NCI-H146 treated with DMSO at 0.1 percent for 48 hours (cell line): ENCODE data around the gene REXO4.
"Not testable (repeated sequence)": the region's sequence is repeated elsewhere in the genome, so short reads cannot be mapped to it uniquely, and the experiment has no call there.

Experiments used
- DNase-seq: peaks from one replicate; lab custom pipeline; 2025; ENCODE audit not compliant: unreplicated experiment; lab: John Stamatoyannopoulos, UW

Gene REXO4

DNA sequence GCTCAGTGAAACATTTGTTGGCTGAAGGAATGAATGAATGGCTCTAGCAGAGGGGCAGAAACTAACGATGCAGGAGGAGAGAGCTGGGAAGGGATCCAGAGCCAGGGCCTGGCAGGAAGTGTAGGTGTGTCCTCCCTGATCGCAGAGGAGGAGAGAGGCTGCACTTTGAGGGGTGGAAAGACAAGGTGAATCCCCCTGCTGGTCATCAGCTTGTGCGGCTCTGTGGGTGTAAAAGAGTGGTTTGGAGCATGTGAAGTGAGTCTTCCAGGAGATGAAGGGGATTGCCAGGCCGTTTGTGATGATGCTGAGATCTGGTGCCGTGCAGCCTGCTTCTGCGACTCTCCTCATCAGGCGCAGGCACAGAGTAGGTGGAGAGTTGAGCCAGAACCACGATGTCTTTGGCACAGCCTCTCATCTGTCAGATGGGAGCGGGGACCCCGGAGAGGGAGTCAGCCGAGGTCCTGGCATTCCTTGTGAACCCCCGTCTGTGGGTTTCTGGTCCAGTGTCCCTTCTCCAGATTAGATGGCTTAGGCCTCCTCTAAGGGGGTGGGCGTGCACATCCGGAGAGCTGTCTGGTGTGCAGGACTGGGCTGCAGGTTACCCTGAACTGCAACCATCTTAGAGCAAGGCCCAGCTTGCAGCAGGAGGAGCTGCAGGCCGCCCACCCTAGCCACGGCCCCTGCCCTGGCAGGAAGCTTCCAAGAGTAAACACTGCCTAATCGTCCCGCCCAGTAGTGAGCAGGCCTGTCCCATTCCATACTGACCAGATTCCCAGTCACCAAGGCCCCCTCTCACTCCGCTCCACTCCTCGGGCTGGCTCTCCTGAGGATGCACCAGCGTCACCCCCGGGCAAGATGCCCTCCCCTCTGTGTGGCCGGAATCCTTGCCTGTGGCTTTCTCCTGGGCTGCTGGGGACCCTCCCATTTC is 4.1 kb upstream of the REXO4 start, which contains the start of gene ADAMTS13:
Gene ADAMTS13 (plus strand): TSS at position 753 of the 928 bp plus-strand sequence. CDS start 77 bp downstream, at position 830.
- no peak for DNase-seq

DNA sequence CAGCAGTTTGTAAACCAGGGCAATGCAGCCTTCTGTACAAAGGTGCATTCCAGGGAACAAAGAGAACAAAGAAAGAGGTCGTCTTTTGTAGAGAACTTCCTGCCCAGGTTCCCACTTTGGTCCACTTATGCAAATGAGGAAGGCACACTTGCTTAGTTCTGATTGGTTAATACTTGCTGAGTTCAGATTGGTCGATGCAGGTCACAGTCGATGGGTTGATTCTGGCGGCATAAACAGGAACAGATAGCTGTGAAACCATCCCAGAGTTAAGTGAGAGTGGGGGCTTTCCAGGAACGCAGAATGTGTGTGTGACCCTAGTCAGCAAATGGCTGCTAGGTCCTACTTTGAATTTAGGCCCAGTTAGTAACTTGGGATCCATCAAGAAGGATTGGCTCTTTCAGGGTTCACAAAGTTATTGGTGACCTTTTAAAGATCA is 2.6 kb upstream of the REXO4 start:
- no peak for DNase-seq

DNA sequence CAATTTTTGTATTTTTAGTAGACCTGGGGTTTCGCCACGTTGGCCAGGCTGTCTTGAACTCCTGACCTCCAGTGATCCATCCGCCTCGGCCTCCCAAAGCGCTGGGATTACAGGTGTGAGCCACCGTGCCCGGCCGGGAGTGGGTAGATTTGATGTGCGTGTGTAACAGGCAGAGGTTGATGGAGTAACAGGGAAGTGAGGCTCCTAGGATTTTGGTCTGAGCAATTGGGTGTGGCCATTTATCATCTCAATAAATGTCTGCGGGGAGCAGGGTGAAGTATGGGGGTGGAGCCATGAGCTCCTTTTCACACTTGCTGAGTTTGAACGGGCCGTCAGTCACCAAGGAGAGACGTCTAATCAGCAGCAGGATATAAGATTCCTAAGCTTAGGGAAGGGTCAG is 1.2 kb upstream of the REXO4 start:
- no peak for DNase-seq

DNA sequence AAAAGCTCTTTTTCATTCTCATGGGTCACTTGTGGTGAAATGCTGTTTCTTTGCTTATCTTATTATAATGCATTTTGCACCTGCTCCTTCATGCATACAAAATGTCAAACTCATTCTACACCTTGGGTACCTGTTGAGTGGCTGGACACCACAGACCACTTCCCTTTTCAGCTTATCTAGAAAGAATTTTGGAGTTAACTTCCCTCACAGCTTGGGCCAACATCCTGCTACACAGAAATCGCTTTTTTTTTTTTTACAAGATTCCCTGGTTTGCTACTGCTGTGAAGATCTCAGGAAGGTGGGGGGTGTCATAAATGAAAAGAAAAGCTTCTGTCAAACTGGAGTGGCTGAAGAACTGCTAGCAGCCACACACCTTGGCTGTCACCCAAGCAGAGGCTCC is 2.6 kb downstream of the REXO4 start:
- no peak for DNase-seq

DNA sequence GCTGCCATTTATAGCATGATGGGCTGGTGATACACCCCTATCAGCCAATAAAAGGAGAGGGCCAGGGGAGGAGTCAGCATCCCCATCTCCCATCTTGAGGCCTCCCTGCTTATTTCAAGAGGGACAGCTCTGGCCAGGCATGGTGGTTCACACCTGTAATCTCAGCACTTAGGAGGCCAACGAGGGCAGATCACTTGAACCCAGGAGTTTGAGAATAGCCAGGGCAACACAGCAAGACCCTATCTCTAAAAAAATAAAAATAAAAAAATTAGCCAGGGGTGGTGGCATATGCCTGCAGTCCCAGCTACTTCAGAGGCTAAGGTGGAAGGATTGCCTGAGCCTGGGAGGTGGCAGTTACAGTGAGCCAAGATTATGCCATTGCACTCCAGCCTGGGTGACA is 9.8 kb downstream of the REXO4 start:
- no peak for DNase-seq

DNA sequence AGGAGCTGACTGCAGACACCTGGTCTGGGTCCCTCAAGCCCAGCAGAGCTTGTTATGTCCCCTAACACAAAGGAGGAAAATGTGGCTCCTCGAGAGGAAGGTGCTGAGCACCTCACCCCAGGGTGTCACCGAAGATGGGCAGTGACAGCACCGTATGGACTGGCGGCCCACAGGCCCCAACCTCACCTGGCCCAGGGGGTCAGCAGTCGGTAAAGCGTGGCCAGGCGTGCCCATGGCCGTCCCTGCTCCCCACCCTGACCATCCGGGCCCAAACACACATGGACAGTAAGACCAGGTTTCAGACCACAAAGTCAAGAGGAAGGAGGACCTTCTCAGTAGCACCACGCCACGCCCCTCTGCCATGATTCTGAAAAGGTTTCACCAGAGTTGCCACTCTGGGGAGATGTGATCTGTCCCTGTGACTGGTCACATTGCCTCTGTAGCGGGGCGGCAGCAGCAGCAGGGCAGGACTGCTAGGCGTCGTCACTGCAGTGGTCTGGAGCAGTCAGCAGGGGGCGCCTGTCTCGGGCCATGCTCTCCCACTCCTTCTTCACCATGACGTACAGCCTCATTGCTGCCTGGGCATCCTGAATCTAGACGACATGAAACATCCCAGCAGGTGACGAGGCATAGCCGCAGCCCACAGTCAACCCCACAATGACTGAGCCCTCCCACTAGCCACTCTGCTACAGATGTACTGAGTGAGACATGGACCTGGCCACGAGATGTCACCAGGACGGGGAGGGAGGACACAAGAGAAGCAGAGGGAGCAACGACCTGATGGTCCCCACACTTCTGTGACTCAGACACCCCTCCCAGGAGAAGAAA is 11.1 kb downstream of the REXO4 start:
- DNase-seq: no peak

DNA sequence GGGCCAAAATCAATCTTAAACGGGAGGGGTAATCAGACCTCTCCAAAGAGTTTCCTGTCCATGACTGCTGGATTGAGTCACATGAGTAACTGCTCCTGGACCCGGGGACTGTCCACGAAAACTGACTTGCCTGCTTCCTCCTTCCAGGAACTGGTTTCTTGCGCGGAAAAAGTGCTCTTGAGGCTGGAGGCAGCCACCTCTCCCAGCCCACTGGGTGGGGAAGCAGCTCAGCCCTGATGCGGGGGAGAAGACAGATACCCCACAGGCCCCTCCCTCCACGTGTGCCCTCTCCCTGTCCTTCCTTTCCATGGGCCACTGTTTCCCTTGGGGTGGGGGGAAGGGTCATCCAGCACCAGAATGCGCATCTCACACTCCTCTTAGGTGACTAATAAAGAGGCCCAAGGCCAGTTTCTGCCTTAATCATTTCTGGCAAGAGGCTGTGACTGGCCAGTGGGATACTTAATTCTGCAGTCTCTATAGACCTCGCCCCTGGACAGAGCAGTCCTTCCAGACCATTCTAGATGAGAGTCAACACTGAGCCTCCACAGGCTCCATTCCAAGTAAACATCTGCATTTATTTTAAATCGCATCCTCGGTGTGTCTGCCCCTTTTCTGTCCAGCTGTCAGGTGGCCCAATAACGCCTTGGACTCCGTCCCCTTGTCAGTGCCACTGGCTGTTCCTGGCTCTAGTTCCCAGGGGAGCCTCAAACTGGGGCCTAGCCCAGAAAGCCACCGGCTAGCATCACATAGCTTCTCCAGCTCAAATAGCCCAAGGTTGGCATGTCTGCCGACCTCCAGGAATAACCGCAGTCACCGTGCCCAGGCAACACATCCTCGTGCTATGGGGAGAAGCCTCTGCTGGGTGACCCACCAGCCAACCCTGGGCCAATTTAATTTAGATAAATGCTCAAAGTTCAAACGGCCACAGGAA is 12.0 kb downstream of the REXO4 start:
- DNase-seq: no peak

DNA sequence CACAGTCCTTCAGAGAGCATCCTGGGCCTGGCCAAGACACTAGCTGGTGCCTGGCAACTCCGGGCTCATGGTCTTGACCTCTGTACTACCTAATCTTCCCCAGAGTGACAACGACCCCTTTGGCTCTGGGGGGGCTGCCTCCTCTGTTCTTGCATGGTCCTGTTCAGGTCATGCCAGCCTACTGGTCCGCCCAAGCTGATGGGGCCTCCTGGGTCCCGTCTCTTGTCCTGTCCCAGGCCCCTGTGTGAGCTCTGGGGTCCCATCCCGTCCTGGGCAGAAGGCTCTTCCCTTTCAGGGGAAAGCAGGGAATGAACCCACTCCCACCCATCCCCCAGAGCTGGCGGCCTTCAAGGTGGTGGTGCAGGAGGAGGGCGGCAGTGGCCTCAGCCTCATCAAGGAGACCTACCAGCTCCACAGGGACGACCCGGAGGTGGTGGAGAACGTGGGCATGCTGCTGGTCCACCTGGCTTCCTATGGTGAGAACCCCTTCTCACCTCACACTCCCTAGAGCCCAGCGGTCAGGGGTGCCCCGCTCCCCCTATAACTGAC is 13.3 kb downstream of the REXO4 start:
- DNase-seq: no peak

DNA sequence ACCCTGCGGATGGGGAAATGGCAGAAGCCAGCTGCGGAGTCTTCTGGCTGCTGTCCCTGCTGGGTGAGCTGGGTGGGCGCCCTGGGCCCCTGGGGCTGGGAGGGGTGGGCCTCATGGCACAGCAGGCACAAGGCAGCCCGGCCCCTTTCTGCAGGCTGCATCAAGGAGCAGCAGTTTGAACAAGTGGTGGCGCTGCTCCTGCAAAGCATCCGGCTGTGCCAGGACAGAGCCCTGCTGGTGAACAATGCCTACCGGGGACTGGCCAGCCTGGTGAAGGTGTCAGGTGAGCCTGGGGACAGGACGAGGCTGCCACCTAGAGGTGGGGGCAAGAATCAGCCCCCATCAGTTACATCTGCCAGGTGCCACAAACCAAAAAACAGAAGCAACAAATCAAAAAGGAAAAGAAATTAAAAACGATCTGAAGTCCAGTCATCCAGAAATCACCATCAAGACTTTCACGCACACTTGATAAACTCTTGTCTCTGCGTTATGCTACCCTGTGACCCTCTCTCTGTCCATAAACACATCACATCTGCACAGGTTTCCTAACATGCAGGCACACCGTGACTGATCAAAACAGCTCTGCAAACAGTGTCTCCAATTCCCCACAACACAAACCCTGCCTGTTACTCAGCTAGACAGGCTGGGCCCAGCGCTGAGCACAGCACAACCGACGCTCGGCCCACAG is 13.9 kb downstream of the REXO4 start:
- DNase-seq: no peak

DNA sequence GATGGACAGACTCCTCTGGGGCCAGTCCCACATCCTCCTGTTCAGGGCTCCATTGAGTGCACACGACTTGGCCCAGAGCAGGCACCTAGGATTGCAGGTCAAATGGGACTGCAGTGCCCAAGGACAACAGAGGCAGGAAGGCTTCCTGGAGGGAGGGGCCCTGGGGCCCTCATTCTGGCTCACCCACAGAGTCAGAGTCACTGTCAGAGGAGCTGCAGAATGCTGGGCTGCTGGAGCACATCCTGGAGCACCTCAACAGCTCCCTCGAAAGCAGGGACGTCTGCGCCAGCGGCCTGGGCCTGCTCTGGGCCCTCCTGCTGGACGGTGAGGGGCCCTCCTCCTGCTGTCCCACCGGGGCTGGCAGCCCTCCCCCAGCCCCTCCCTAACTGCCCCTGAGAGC is 15.1 kb downstream of the REXO4 start:
- DNase-seq: no peak

DNA sequence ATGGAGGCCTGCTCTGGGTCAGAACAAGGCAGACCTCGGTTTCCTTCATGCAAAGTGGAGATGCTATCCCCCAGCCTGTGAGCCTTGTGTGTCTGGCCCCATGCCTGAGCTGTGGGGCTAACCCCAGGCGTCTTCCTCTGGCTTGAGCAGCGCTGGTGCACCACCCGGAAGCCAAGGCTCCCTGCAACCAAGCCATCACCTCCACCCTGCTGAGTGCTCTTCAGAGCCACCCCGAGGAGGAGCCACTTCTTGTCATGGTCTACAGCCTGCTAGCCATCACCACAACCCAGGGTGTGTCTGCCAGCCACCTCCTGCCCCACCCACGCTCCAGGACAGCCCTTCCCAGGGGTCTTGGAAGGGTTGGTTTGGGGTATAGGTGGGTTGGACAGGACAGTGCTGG is 16.2 kb downstream of the REXO4 start:
- no peak for DNase-seq

DNA sequence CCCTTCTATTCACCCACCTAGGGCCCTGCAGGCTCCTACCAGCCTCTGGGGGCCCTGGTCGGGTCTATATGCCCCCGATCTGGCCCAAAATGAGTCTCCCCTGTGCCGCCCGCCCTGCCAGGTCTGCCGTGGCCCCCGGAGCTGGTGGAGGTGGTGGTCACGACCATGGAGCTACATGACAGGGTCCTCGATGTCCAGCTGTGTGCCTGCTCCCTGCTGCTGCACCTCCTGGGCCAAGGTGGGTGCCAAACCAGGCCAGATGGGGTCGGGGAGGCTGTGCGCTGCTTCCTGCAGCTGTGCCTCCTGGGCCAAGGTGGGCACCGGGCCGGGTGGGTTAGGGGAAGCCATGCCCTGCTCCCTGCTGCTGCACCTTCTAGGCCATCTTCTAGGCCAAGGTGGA is 17.5 kb downstream of the REXO4 start:
- DNase-seq: no peak

DNA sequence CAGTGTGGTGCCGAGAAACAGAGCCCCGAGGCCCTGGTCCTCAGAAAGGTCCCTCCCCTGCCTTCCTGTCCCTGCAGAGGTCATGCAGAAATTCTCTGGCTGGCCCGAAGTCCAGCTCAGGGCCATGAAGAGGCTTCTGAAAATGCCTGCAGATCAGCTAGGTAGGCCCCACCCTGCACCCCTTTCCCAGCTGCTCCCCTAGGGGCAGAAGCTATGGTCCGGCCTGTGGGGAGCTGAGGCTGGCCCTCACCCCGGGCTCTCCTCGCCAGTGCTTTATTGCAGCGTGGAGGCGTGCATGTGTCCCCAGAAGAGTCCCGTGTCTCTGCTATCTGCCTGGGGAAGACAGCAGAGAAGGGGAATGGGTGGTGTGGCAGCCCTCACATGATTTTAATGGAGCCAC is 19.9 kb downstream of the REXO4 start:
- DNase-seq: no peak

DNA sequence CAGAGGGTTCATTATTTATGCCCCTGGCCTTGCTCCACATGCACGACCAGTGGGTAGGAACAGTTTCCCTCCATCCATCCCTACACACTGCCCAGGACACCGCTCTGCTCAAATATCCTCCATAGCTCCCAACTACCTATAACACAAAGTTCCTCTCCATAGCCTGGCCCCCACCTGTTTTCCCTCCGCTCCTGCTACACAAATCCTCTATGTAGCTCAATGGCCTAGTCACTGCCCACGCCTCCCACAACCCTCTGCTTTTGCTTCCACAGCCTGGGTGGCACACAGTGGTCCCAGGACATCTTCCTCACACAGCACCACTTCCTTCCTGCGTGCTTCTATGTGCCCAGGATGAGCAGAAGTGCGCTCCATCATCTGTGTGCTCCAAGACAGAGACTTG is 20.4 kb downstream of the REXO4 start:
- DNase-seq: no peak

DNA sequence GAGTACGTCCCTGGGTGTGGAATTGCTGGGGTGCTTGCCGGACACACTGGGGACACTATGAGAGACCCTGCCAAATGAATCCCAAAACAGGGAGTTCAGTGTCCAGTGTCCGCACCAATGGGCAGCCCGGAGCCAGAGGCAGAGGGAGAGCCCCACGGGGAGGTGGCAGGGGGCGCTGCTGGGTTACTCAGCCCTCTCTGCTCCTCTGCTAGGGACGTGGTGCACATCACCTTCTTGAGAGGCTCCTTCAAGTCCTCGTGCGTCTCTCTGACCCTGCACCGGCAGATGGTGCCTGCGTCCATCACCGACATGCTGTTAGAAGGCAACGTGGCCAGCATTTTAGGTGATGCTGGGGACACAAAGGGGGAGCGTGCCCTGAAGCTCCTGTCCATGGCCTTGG is 20.9 kb downstream of the REXO4 start:
- no peak for DNase-seq

DNA sequence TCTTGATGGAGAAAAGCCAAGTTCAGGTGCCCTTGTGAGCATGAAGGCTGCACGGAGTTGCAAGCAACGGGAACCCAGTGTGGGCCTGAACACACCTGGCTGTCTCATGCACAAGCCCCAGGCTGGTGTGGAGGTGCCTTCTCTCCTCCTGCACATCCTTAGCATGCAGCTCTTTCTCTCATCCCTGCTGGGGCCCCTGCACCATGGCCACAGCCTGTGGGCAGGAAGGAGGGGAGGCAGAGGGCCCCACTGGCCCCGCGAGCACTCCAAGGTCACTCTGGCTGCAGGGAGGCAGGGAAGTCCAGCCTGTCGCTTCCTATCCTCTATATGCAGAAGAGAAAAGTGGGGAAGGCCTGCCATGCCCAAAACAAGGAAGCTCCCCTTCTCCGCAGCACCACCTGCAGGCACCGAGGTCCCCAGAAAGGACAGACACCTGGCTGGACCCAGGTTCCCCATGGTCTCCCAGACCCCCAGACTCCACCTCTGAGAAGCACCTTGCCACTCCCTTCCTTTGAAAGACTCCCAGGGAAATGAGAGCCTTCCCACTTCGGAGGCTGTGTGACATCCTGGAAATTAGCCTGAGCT is 23.0 kb downstream of the REXO4 start:
- DNase-seq: no peak

DNA sequence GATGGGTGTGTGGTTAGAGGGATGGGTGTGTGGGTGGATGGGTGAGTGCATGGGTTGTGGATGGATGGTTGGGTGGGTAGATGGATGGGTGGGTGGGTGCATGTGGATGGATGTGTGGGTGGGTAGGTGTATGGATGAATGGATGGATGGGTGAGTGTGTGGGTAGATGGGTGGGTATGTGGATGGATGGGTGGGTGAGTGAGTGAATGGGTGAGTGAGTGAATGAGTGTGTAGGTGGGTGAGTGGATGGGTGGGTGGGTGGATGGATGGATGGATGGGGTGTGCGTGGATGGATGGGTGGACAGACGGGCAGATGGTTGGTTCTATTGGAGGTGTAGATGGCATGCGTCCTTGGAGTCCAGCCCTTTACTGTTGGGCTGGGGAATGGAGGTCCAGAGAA is 24.4 kb downstream of the REXO4 start:
- no peak for DNase-seq

DNA sequence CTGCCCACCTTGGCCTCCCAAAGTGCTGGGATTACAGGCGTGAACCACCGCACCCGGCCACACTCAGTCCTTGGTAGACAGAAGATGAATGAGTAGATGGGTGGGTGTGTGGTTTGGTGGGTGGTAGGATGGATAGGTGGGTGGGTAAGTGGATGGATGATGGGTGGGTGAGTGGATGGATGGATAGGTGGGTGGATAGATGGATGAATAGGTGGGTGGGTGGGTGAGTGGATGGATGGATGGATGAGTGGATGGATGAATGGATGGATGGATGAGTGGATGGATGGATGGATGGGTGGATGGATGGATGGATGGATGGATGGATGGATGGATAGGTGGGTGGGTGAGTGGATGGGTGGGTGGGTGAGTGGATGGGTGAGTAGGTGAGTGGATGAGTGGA is 25.5 kb downstream of the REXO4 start:
- DNase-seq: not testable (repeated sequence)

DNA sequence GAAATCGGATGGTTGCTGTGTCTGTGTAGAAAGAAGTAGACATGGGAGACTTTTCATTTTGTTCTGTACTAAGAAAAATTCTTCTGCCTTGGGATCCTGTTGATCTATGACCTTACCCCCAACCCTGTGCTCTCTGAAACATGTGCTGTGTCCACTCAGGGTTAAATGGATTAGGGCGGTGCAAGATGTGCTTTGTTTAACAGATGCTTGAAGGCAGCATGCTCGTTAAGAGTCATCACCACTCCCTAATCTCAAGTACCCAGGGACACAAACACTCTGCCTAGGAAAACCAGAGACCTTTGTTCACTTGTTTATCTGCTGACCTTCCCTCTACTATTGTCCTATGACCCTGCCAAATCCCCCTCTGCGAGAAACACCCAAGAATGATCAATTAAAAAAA is 26.4 kb downstream of the REXO4 start:
- not testable (repeated sequence) for DNase-seq

DNA sequence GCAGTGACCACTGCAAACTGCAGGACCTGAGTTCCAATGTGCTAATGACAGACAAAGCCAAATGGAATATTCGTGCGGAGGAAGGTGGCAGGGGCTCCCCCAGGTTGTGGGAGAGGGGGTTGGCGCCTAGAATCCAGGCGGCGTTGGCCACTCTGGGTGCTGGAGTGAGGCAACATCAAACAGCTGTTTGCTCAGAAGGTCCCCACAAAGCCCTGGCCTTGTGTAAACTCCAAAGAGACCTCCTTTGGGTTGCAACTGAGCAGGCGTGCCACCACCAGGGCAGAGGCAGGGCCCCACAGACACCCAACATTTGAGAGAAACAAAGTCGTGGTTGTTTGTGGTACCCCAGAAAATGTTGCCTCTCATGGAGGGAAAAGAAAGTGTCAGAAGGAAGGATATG is 27.1 kb downstream of the REXO4 start:
- DNase-seq: no peak
